Mesendoderm (in vitro differentiated cells): ENCODE data around the gene MCF2L.

Experiments used
- DNase-seq: peaks from one replicate; pipeline ENCODE4 v3.0.0; 2013
- H2AK5ac ChIP-seq: 2 replicates; pipeline ENCODE4 v1.6.1; 2013; ENCODE audit warnings: low read length, inconsistent platforms
- H2BK120ac ChIP-seq: 2 replicates; pipeline ENCODE4 v1.6.1; 2013; ENCODE audit warnings: low read depth, mild to moderate bottlenecking, low read length, moderate library complexity, mixed read lengths
- H2BK15ac ChIP-seq: replicated peaks from 2 replicates; pipeline ENCODE4 v1.6.1; 2013; ENCODE audit warnings: low read depth, mild to moderate bottlenecking, moderate library complexity
- H2BK5ac ChIP-seq: 2 replicates; pipeline ENCODE4 v1.6.1; 2013; ENCODE audit warnings: low read length, inconsistent platforms
- H3K18ac ChIP-seq: 2 replicates; pipeline ENCODE4 v1.6.1; 2013; ENCODE audit warnings: mild to moderate bottlenecking, low read length, mixed read lengths
- H3K23ac ChIP-seq: one replicate; pipeline ENCODE4 v1.6.1; 2013; ENCODE audit warnings: low read length
- H3K27ac ChIP-seq: 2 replicates; pipeline ENCODE4 v1.5.1; 2013; ENCODE audit warnings: low read depth, mild to moderate bottlenecking, inconsistent platforms, low read length, moderate library complexity
- H3K27me3 ChIP-seq: 2 replicates; pipeline ENCODE4 v1.6.1; 2013; ENCODE audit warnings: low read length, control low read depth, mild to moderate bottlenecking, inconsistent platforms; ENCODE audit not compliant: insufficient read depth, poor library complexity
- H3K36me3 ChIP-seq: 2 replicates; pipeline ENCODE4 v1.6.1; 2013; ENCODE audit warnings: low read length, inconsistent platforms; ENCODE audit not compliant: control insufficient read depth, insufficient read depth
- H3K4ac ChIP-seq: one replicate; pipeline ENCODE4 v1.6.1; 2013; ENCODE audit warnings: low read depth, mild to moderate bottlenecking, low read length, moderate library complexity
- H3K4me1 ChIP-seq: 2 replicates; pipeline ENCODE4 v1.6.1; 2013; ENCODE audit warnings: low read depth, low read length, inconsistent platforms; ENCODE audit not compliant: control insufficient read depth
- H3K4me2 ChIP-seq: 2 replicates; pipeline ENCODE4 v1.6.1; 2013; ENCODE audit warnings: low read length
- H3K4me3 ChIP-seq: 2 replicates; pipeline ENCODE4 v1.5.1; 2013; ENCODE audit warnings: mild to moderate bottlenecking, low read length
- H3K56ac ChIP-seq: one replicate; pipeline ENCODE4 v1.6.1; 2013; ENCODE audit warnings: low read length
- H3K79me1 ChIP-seq: 2 replicates; pipeline ENCODE4 v1.6.1; 2013; ENCODE audit warnings: low read length, inconsistent platforms
- H3K79me2 ChIP-seq: 2 replicates; pipeline ENCODE4 v1.6.1; 2013; ENCODE audit warnings: mild to moderate bottlenecking, low read length; ENCODE audit not compliant: control insufficient read depth, insufficient read depth
- H3K9ac ChIP-seq: 2 replicates; pipeline ENCODE4 v1.6.1; 2013; ENCODE audit warnings: low read length, inconsistent platforms
- H4K5ac ChIP-seq: one replicate; pipeline ENCODE4 v1.6.1; 2013; ENCODE audit warnings: low read length
- H4K8ac ChIP-seq: one replicate; pipeline ENCODE4 v1.6.1; 2013; ENCODE audit warnings: low read depth, mild to moderate bottlenecking, control low read depth, low read length, moderate library complexity
- WGBS: extraction: QIAGEN DNeasy Blood & Tissue Kit; methylation state at CpG from one replicate; pipeline ENCODE4 v1.1.7; 2013; ENCODE audit warnings: low lambda C conversion rate, missing lambda C conversion rate; ENCODE audit not compliant: insufficient coverage; ENCODE audit errors: extremely low coverage; 5-methylcytosine and 5-hydroxymethylcytosine counted together

Gene MCF2L

DNA sequence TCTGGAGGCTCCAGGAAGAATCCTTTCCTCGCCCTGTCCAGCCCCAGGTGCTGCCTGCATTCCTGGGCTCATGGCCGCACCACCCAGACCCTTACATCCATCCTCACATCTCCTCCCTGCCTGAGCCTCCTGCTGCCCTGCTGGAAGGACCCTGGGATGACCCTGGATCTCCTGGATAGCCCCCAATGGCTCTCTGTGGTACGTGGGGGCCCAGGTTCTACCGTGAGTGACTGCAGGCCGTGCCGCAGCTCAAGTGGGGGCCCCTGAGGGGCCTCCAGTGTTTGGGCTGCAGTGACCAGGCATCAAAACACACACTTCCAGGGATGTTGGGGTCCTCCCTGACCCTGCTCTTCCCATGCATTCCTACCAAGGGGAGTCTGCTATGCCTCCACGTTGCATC, 8.3 kb upstream of the MCF2L start:
- Histone ChIP-seq H3K4ac (no peak overlapping the region), H2BK120ac (no peak overlapping the region), H3K4me1 (no peaks in the 10 kb centered on the region), H3K18ac (no peak overlapping the region), H4K5ac (no peak overlapping the region), H3K27me3 (no peaks in the 10 kb centered on the region), H4K8ac (no peak overlapping the region), H3K79me2 (no peaks in the 10 kb centered on the region), H3K9ac (no peak overlapping the region), H3K23ac (no peak overlapping the region), H2BK15ac (no peak overlapping the region), H3K56ac (no peak overlapping the region), H3K27ac (no peak overlapping the region), H3K4me2 (no peak overlapping the region), H3K79me1 (no peaks in the 10 kb centered on the region), H3K36me3 (no peaks in the 10 kb centered on the region), H2AK5ac (no peak overlapping the region), H3K4me3 (no peak overlapping the region), H2BK5ac (no peak overlapping the region)
- DNase-seq, result no peak
- WGBS, result no CpG with 5 or more reads among the region's 7 CpGs

DNA sequence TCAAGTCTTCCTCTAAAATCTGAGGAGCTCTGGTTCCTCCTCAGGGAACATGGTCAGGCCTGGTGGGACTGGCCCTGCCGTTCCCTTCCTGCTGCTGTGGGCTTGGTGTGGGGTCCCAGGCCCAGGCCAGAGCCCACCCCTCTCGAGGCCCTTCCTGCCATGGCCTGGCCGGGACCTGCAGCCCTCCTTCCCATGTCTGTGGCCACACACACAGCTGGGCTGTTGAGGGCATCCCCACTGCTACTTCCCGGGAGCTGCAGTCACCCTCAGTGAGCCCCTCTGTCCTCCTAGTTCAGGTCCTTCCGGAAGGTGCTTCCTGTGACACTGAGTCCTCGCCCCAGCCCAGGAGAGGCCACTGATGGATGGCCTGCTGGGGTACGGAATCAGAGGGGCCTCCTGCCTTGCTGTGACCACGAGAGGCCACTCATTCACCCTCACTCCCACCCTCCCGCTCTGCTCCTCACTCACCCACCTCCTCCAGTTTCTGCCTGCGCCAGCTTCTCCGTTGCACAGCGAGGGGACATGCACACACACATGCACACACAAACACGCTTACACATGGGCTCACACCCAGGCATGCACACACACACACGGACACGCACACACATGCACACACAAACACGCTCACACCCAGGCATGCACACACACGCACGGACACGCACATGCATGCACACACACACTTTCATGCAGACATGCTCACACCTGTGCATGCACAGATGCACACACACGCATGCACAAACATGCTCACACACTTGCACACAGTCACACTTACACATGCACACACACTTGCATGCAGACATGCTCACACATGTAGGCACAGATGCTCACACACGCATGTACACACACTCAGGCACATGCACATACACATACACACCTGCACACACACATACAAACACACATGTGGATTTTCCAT, 7.3 kb upstream of the MCF2L start:
- Histone ChIP-seq H2BK5ac (no peak overlapping the region), H3K4me2 (no peak overlapping the region), H3K79me1 (no peaks in the 10 kb centered on the region), H3K4me3 (no peak overlapping the region), H4K5ac (no peak overlapping the region), H3K56ac (no peak overlapping the region), H3K18ac (no peak overlapping the region), H2AK5ac (no peak overlapping the region), H3K4ac (no peak overlapping the region), H2BK15ac (no peak overlapping the region), H3K9ac (no peak overlapping the region), H3K27ac (no peak overlapping the region), H4K8ac (no peak overlapping the region), H3K27me3 (no peaks in the 10 kb centered on the region), H3K79me2 (no peaks in the 10 kb centered on the region), H3K4me1 (no peaks in the 10 kb centered on the region), H3K36me3 (no peaks in the 10 kb centered on the region), H3K23ac (no peak overlapping the region), H2BK120ac (no peak overlapping the region)
- no CpG with 5 or more reads among the region's 21 CpGs for WGBS
- no peak for DNase-seq

DNA sequence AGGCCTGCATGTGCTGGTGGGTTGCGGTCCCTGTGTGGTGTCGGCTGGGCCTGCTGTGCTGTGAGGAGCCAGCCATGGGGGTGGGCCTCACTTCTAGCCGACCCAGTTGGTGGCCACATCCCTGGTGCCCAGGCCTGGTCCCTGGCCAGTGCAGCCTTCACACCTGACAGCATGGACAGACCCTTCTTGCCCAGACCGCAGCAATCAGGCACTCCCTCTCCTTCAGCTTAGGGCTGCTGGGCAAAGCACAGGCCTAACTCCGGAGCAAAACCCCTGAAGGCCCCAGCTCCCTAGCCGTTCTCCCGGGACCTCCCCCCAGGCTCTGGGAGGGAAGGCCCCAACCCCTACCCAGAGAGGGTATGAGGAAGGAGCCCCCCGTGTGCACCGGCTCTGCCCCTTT, 6.6 kb upstream of the MCF2L start:
- H2BK5ac ChIP-seq, result no peak overlapping the region
- no peak overlapping the region for H3K4me3 ChIP-seq
- no peak overlapping the region for H3K27ac ChIP-seq
- no peak overlapping the region for H4K8ac ChIP-seq
- no peak overlapping the region for H2BK15ac ChIP-seq
- WGBS, result no CpG with 5 or more reads among the region's 9 CpGs
- H3K27me3 ChIP-seq, result no peaks in the 10 kb centered on the region
- H2AK5ac ChIP-seq, result no peak overlapping the region
- no peaks in the 10 kb centered on the region for H3K79me1 ChIP-seq
- no peaks in the 10 kb centered on the region for H3K79me2 ChIP-seq
- H4K5ac ChIP-seq, result no peak overlapping the region
- no peak overlapping the region for H3K9ac ChIP-seq
- DNase-seq, result no peak
- H3K23ac ChIP-seq, result no peak overlapping the region
- H3K18ac ChIP-seq, result no peak overlapping the region
- H2BK120ac ChIP-seq, result no peak overlapping the region
- H3K56ac ChIP-seq, result no peak overlapping the region
- no peaks in the 10 kb centered on the region for H3K4me1 ChIP-seq
- no peak overlapping the region for H3K4ac ChIP-seq
- H3K36me3 ChIP-seq, result no peaks in the 10 kb centered on the region
- H3K4me2 ChIP-seq, result no peak overlapping the region

DNA sequence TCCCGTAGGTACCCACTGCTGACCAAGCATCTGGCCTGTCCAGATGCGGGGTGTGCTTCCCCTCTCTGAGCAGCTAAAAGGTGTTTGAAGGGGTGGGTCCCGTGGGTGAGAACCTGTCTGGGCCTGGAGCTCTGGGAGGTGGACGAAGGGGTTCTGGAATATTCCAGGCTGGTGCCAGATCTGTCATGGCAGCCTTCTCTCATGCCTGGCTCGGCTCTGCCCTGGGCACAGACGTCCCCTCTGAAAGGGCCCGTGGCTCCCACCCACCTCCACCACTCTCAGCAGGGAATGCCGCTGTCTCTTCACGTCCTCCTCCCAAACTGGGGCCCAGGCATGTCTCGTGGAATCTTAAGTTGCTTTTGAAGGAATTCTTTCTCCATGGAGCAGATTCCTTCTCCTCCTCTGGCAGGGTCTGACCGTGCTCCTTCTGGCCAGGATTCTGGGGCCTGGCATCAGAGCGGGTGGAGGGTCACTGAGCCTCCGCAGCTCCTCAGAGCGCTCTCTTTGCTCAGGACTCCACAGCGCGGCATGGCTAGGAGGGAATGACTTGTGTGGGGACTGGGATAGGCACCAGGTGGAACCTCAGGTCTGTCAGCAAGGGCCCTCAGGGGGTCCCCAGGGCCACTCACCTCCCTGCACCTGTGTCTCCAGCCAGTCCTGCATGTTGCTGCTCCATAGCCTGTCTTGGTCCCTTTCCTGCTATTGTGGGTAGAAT, 5.9 kb upstream of the MCF2L start:
- Histone ChIP-seq H3K4me1 (no peaks in the 10 kb centered on the region), H2BK120ac (no peak overlapping the region), H3K27ac (no peak overlapping the region), H3K79me2 (no peaks in the 10 kb centered on the region), H4K5ac (no peak overlapping the region), H3K4me2 (no peak overlapping the region), H3K4ac (no peak overlapping the region), H2BK5ac (no peak overlapping the region), H4K8ac (no peak overlapping the region), H2BK15ac (no peak overlapping the region), H3K79me1 (no peaks in the 10 kb centered on the region), H3K56ac (no peak overlapping the region), H3K27me3 (no peaks in the 10 kb centered on the region), H2AK5ac (no peak overlapping the region), H3K9ac (no peak overlapping the region), H3K23ac (no peak overlapping the region), H3K18ac (no peak overlapping the region), H3K4me3 (no peak overlapping the region), H3K36me3 (no peaks in the 10 kb centered on the region)
- DNase-seq, result no peak
- no CpG with 5 or more reads among the region's 16 CpGs for WGBS

DNA sequence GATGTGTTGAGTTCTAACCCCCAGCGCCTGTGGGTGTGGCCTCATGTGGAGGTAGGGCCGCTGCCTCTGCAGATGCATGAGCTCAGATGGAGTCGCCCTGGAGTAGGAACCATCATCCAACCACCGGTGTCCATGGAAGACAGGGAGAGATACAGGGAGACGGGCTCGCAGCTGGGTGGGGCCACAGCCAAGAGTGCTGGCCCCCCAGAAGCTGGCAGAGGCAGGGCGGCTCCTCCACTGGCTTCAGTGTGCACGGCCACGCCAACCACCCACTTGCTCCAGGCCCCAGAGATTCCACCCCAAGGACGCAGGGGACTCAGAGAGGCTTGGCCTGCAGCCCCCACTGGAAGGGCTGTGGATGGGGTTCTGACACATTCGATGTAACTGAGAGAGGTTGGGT, 5.4 kb upstream of the MCF2L start:
- no peaks in the 10 kb centered on the region for H3K79me1 ChIP-seq
- no CpG with 5 or more reads among the region's 11 CpGs for WGBS
- H3K36me3 ChIP-seq, result no peaks in the 10 kb centered on the region
- H2BK5ac ChIP-seq, result no peak overlapping the region
- no peaks in the 10 kb centered on the region for H3K79me2 ChIP-seq
- H3K4me2 ChIP-seq, result no peak overlapping the region
- no peak overlapping the region for H3K4ac ChIP-seq
- H3K23ac ChIP-seq, result no peak overlapping the region
- H4K5ac ChIP-seq, result no peak overlapping the region
- H3K27me3 ChIP-seq, result no peaks in the 10 kb centered on the region
- no peak overlapping the region for H4K8ac ChIP-seq
- no peak overlapping the region for H2AK5ac ChIP-seq
- no peak overlapping the region for H2BK15ac ChIP-seq
- H3K18ac ChIP-seq, result no peak overlapping the region
- DNase-seq, result no peak
- no peak overlapping the region for H2BK120ac ChIP-seq
- H3K56ac ChIP-seq, result no peak overlapping the region
- no peaks in the 10 kb centered on the region for H3K4me1 ChIP-seq
- H3K27ac ChIP-seq, result no peak overlapping the region
- H3K4me3 ChIP-seq, result no peak overlapping the region
- H3K9ac ChIP-seq, result no peak overlapping the region
